SK-N-SH (cell line): ENCODE results near the gene ZDHHC14. TPM values are rescaled to one million over a fixed set of nuclear protein-coding genes. Genes with fewer than 3 reads are reported as not detected.

Source experiments
- CTCF ChIA-PET: fragments of 300-600, 350-600 bp; formaldehyde crosslinking; extraction: SDS; loops from one replicate; lab custom pipeline; 2021; lab: Yijun Ruan, JAX
- POLR2A ChIA-PET: fragments of 350-600 bp; sonication (Branson Sonifier 250); formaldehyde crosslinking; extraction: SDS; loops from one replicate; lab custom pipeline; 2020; ENCODE audit warnings: antibody characterized with exemption, inconsistent platforms; lab: Yijun Ruan, JAX
- DNase-seq: peaks from one replicate; pipeline ENCODE4 v3.0.0; 2012
- H2AFZ ChIP-seq: fragments of 200-600 bp; sonication (generic); 2 replicates; pipeline ENCODE4 v1.8.1; 2016; ENCODE audit warnings: antibody characterized with exemption, mild to moderate bottlenecking, low read depth
- H3F3A ChIP-seq: fragments of 200-600 bp; sonication (generic); replicated peaks from 2 replicates; pipeline ENCODE3; 2016; ENCODE audit warnings: antibody characterized with exemption, mild to moderate bottlenecking; ENCODE audit not compliant: insufficient read depth
- H3K27ac ChIP-seq, 2 experiments: fragments of 200-500 bp in 1 of 2; fragments of 200-600 bp in 1 of 2; sonication (Bioruptor generic) in 1 of 2; sonication (generic), shearing (Covaris generic) in 1 of 2; 2 replicates each; pipeline versions ENCODE4 v1.5.1 to v1.6.1; 2014 to 2016; ENCODE audit warnings: low read depth in 2 of 2, inconsistent platforms in 1 of 2, low read length in 1 of 2, mild to moderate bottlenecking in 1 of 2, mixed read lengths in 1 of 2
- H3K27me3 ChIP-seq: fragments of 200-600 bp; sonication (generic), shearing (Covaris generic); 2 replicates; pipeline ENCODE4 v1.6.1; 2016; ENCODE audit warnings: mixed run types; ENCODE audit not compliant: insufficient read depth
- H3K36me3 ChIP-seq, 2 experiments: fragments of 200-500 bp in 1 of 2; fragments of 200-600 bp in 1 of 2; sonication (Bioruptor generic) in 1 of 2; sonication (generic) in 1 of 2; replicated peaks in 1 of 2; 2 replicates each; pipeline versions ENCODE3 to v1.5.1; 2014 to 2016; ENCODE audit warnings: low read length in 1 of 2, mild to moderate bottlenecking in 1 of 2; ENCODE audit not compliant: insufficient read depth in 2 of 2, control insufficient read depth in 1 of 2
- H3K4me1 ChIP-seq, 2 experiments: fragments of 200-500 bp in 1 of 2; fragments of 200-600 bp in 1 of 2; sonication (Bioruptor generic) in 1 of 2; sonication (generic), shearing (Covaris generic) in 1 of 2; 2 replicates each; pipeline versions ENCODE4 v1.5.1 to v1.6.1; 2014 to 2016; ENCODE audit warnings: low read depth in 1 of 2, low read length in 1 of 2, mixed run types in 1 of 2; ENCODE audit not compliant: insufficient read depth in 2 of 2, control insufficient read depth in 1 of 2
- H3K4me2 ChIP-seq: fragments of 200-600 bp; sonication (generic), shearing (Covaris generic); 2 replicates; pipeline ENCODE4 v1.6.1; 2017; ENCODE audit warnings: mixed run types
- H3K4me3 ChIP-seq, 2 experiments: fragments of 200-500 bp in 1 of 2; fragments of 200-600 bp in 1 of 2; sonication (Bioruptor generic) in 1 of 2; sonication (generic), shearing (Covaris generic) in 1 of 2; 2 replicates each; pipeline versions ENCODE4 v1.5.1 to v1.8.1; 2014 to 2016; ENCODE audit warnings: low read depth in 2 of 2, inconsistent platforms in 1 of 2, low read length in 1 of 2, mild to moderate bottlenecking in 1 of 2, mixed read lengths in 1 of 2, moderate library complexity in 1 of 2
- H3K79me2 ChIP-seq: fragments of 200-600 bp; sonication (generic); 2 replicates; pipeline ENCODE4 v1.8.1; 2017; ENCODE audit warnings: mild to moderate bottlenecking; ENCODE audit not compliant: insufficient read depth
- H3K9ac ChIP-seq: fragments of 200-600 bp; sonication (generic); 2 replicates; pipeline ENCODE4 v1.6.1; 2017; ENCODE audit warnings: mixed run types
- H3K9me2 ChIP-seq: fragments of 200-600 bp; sonication (generic); 2 replicates; pipeline ENCODE4 v1.6.1; 2017; ENCODE audit warnings: mixed run types
- H3K9me3 ChIP-seq: fragments of 200-600 bp; sonication (generic); 2 replicates; pipeline ENCODE4 v1.6.1; 2017; ENCODE audit warnings: mixed run types, mild to moderate bottlenecking, moderate library complexity
- H4K20me1 ChIP-seq: fragments of 200-600 bp; sonication (generic); 2 replicates; pipeline ENCODE4 v1.6.1; 2017; ENCODE audit warnings: mild to moderate bottlenecking, mixed run types; ENCODE audit not compliant: insufficient read depth
- CHD2 ChIP-seq: fragments of 150-350 bp; IDR thresholded peaks from 2 replicates; pipeline ENCODE4 v1.6.1; 2018; ENCODE audit warnings: low read length; ENCODE audit not compliant: partially characterized antibody
- CTCF ChIP-seq: fragments of 200-600 bp; sonication (generic); IDR thresholded peaks from 2 replicates; pipeline ENCODE4 v1.6.1; 2017; ENCODE audit warnings: antibody characterized with exemption, mild to moderate bottlenecking, moderate library complexity
- FOSL2 ChIP-seq: IDR thresholded peaks from 2 replicates; pipeline ENCODE4 v1.4.0; 2012; ENCODE audit warnings: low read depth, mild to moderate bottlenecking, moderate library complexity, borderline replicate concordance
- FOXM1 ChIP-seq: IDR thresholded peaks from 2 replicates; pipeline ENCODE4 v1.4.0; 2012; ENCODE audit warnings: low read depth, mild to moderate bottlenecking
- GATA2 ChIP-seq: sonication (generic); formaldehyde crosslinking; IDR thresholded peaks from 2 replicates; pipeline ENCODE4 v1.5.0; 2020; ENCODE audit warnings: mild to moderate bottlenecking, missing genetic modification reagents
- NFIC ChIP-seq: IDR thresholded peaks from 2 replicates; pipeline ENCODE4 v1.4.0; 2012; ENCODE audit warnings: borderline replicate concordance
- POLR2AphosphoS5 ChIP-seq: IDR thresholded peaks from 2 replicates; pipeline ENCODE4 v1.6.1; 2012; ENCODE audit warnings: low read depth, low read length
- RAD21 ChIP-seq: IDR thresholded peaks from 2 replicates; pipeline ENCODE4 v1.6.1; 2012; ENCODE audit warnings: mild to moderate bottlenecking, low read length
- RFX5 ChIP-seq: IDR thresholded peaks from 2 replicates; pipeline ENCODE4 v1.6.1; 2012; ENCODE audit warnings: mild to moderate bottlenecking, improper control_type of control experiment, low read length
- RXRA ChIP-seq: IDR thresholded peaks from 2 replicates; pipeline ENCODE4 v1.4.0; 2012; ENCODE audit warnings: low read depth, mild to moderate bottlenecking, borderline replicate concordance
- SMC3 ChIP-seq: IDR thresholded peaks from 2 replicates; pipeline ENCODE4 v1.6.1; 2012; ENCODE audit warnings: low read depth, low read length, improper control_type of control experiment
- TAF1 ChIP-seq: IDR thresholded peaks from 2 replicates; pipeline ENCODE4 v1.6.1; 2012; ENCODE audit warnings: low read depth, mild to moderate bottlenecking, low read length, moderate library complexity, borderline replicate concordance
- TEAD4 ChIP-seq: IDR thresholded peaks from 2 replicates; pipeline ENCODE4 v1.4.0; 2012; ENCODE audit warnings: mild to moderate bottlenecking, borderline replicate concordance; ENCODE audit not compliant: insufficient read depth
- ZBTB33 ChIP-seq: IDR thresholded peaks from 2 replicates; pipeline ENCODE4 v1.4.0; 2012; ENCODE audit warnings: low read depth, borderline replicate concordance
- WGBS: methylation state at CpG from one replicate; pipeline ENCODE4 v1.1.6; 2017; ENCODE audit warnings: low lambda C conversion rate; 5-methylcytosine and 5-hydroxymethylcytosine counted together
- polyA plus RNA-seq, 3 experiments: library from polyadenylated mRNA; depleted of rRNA; stranded (reverse); fragments of >200 nt; gene quantifications; 2 replicates each; pipeline ENCODE4 v1.2.3, GENCODE V29; 2012

ZDHHC14 gene
- polyA plus RNA-seq, 1 of the 3 experiments (the other 2 are of a cell fraction), result 5.4 TPM

- TF ChIP-seq CTCF, result no peak
These were observed 149.1 kb downstream of the ZDHHC14 start (continued) for GRCh38 chr6:157530126-157530525.

- Histone ChIP-seq H3K36me3 (no peaks in the 10 kb centered on the region), H3K4me3 (no peak overlapping the region), H3K9me2 (no peaks in the 10 kb centered on the region), H2AFZ (no peak overlapping the region), H3F3A (peaks cover 8% of the 10 kb centered on the region), H3K27me3 (no peaks in the 10 kb centered on the region), H3K4me2 (no peak overlapping the region), H3K27ac (no peak overlapping the region), H3K4me1 (peaks cover 6 to 17% of the 10 kb centered on the region in 2 experiments; a peak in 2 of 4 replicates), H3K79me2 (no peaks in the 10 kb centered on the region), H3K9me3 (no peaks in the 10 kb centered on the region), H3K9ac (no peak overlapping the region), H4K20me1 (no peaks in the 10 kb centered on the region)
- ChIA-PET POLR2A (interaction anchor here (0.7 kb wide), 1 partner anchor 659 kb away, joined by 4 read pairs; no protein-coding TSS in a partner anchor), CTCF (interaction anchor here (0.6 to 1.0 kb wide), 2 partner anchors 11 to 123 kb away, joined by 3 read pairs; no protein-coding TSS in a partner anchor)
- no peak for DNase-seq
- 96% methylated on average over 10 of the region's 10 CpGs for WGBS
- TF ChIP-seq TAF1 (no peak), SMC3 (no peak), TEAD4 (no peak), ZBTB33 (no peak), GATA2 (CRISPR knock-in tag) (no peak), RFX5 (no peak), NFIC (no peak), RAD21 (no peak), FOXM1 (no peak), CHD2 (no peak), POLR2AphosphoS5 (no peak), RXRA (no peak), FOSL2 (no peak)
These were observed 149.8 kb downstream of the ZDHHC14 start for GRCh38 chr6:157530724-157531168.
